ENCODE measurements around the gene CNTN5.
"Not testable (repeated sequence)": the region's sequence is repeated elsewhere in the genome, so short reads cannot be mapped to it uniquely, and the experiment has no call there.

Gene CNTN5

DNA sequence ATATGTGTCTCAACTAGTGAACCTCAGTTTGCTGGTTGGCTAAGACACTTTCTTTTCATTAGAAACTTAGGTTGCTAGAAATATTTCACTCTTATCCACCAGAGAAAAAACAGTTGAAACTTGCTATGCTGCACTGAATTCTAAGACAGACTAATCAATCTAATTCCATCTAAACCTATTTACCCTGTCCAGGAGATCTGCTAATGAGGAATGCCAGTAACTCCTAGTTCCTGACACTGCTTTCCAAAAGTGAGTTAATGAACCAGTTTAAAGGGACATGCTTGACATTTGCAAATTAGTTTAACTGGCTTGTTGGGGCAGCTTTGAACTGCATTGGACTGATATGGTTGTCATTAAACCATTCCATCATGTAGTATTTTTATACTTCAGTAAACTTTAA is 258.5 kb downstream of the CNTN5 start:
- Histone ChIP-seq H3K27me3 (ENCODE audit: control insufficient read depth in 1 of 2, insufficient read depth in 1 of 2, low read length in 2 of 2) (no peaks in the 10 kb centered on the region), H2BK120ac (ENCODE audit: low read depth, low read length) (no peak overlapping the region), H2BK12ac (ENCODE audit: low read length in 2 of 2) (no peak overlapping the region), H3K9me3 (ENCODE audit: control insufficient read depth, low read length) (no peaks in the 10 kb centered on the region), H3K79me1 (replicated peaks; ENCODE audit: low read length, poor library complexity, severe bottlenecking) (no peaks in the 10 kb centered on the region), H3K9ac (ENCODE audit: low read length) (no peak overlapping the region), H2AFZ (ENCODE audit: low read depth, low read length) (no peak overlapping the region), H3K27ac (ENCODE audit: low read length, poor library complexity, severe bottlenecking) (no peak overlapping the region), H3K4ac (ENCODE audit: low read depth in 1 of 2, low read length in 2 of 2) (no peak overlapping the region), H2BK5ac (ENCODE audit: low read depth, low read length, poor library complexity, severe bottlenecking) (no peak overlapping the region), H4K8ac (ENCODE audit: low read length) (no peak overlapping the region), H3K23ac (ENCODE audit: low read length in 2 of 2) (no peak overlapping the region), H3K18ac (ENCODE audit: low read depth in 1 of 2, low read length in 2 of 2) (no peak overlapping the region), H2BK15ac (ENCODE audit: low read depth, poor library complexity, severe bottlenecking) (no peak overlapping the region), H3K4me1 (ENCODE audit: control insufficient read depth, insufficient read depth, low read depth, low read length) (no peaks in the 10 kb centered on the region), H3K14ac (ENCODE audit: low read length in 2 of 2) (no peak overlapping the region), H3K4me3 (ENCODE audit: insufficient read depth in 1 of 2, low read depth in 1 of 2, low read length in 2 of 2) (no peak overlapping the region), H3K4me2 (ENCODE audit: low read length, poor library complexity, severe bottlenecking) (no peak overlapping the region), H4K91ac (ENCODE audit: low read length) (no peak overlapping the region), H2AK5ac (ENCODE audit: low read length, severe bottlenecking) (no peak overlapping the region), H3K36me3 (ENCODE audit: control insufficient read depth in 1 of 2, insufficient read depth in 2 of 2, low read depth in 1 of 2, low read length in 2 of 2) (no peaks in the 10 kb centered on the region)
- DNase-seq, result no peak

DNA sequence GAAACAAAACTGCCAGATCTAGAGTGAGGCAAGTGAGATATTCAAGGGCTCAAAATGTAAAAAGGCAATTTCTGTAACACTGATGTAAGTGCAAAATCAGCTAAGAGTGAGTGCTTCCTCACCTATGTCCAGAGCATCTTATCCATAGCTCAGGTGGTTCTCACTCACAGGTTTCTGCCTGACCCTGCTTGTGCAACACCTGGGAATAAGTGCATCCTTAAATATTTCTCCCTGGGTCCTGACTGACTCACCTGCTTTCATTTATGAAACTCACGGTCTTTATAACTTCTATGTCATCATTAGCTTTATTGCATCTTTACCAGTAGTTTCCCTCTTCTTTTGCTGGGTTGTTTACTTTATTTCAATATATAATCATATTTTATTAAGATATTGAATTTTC is 260.6 kb downstream of the CNTN5 start:
- Histone ChIP-seq H2AK5ac (ENCODE audit: low read length, severe bottlenecking) (no peak overlapping the region), H2BK15ac (ENCODE audit: low read depth, poor library complexity, severe bottlenecking) (no peak overlapping the region), H4K8ac (ENCODE audit: low read length) (no peak overlapping the region), H3K4me3 (ENCODE audit: insufficient read depth in 1 of 2, low read depth in 1 of 2, low read length in 2 of 2) (no peak overlapping the region), H3K27ac (ENCODE audit: low read length, poor library complexity, severe bottlenecking) (no peak overlapping the region), H2BK12ac (ENCODE audit: low read length in 2 of 2) (no peak overlapping the region), H2AFZ (ENCODE audit: low read depth, low read length) (no peak overlapping the region), H3K9ac (ENCODE audit: low read length) (no peak overlapping the region), H3K14ac (ENCODE audit: low read length in 2 of 2) (no peak overlapping the region), H3K4me2 (ENCODE audit: low read length, poor library complexity, severe bottlenecking) (no peak overlapping the region), H3K9me3 (ENCODE audit: control insufficient read depth, low read length) (no peaks in the 10 kb centered on the region), H3K79me1 (replicated peaks; ENCODE audit: low read length, poor library complexity, severe bottlenecking) (no peaks in the 10 kb centered on the region), H2BK5ac (ENCODE audit: low read depth, low read length, poor library complexity, severe bottlenecking) (no peak overlapping the region), H3K27me3 (ENCODE audit: control insufficient read depth in 1 of 2, insufficient read depth in 1 of 2, low read length in 2 of 2) (no peaks in the 10 kb centered on the region), H3K36me3 (ENCODE audit: control insufficient read depth in 1 of 2, insufficient read depth in 2 of 2, low read depth in 1 of 2, low read length in 2 of 2) (no peaks in the 10 kb centered on the region), H4K91ac (ENCODE audit: low read length) (no peak overlapping the region), H3K4ac (ENCODE audit: low read depth in 1 of 2, low read length in 2 of 2) (no peak overlapping the region), H3K18ac (ENCODE audit: low read depth in 1 of 2, low read length in 2 of 2) (no peak overlapping the region), H3K4me1 (ENCODE audit: control insufficient read depth, insufficient read depth, low read depth, low read length) (no peaks in the 10 kb centered on the region), H2BK120ac (ENCODE audit: low read depth, low read length) (no peak overlapping the region), H3K23ac (ENCODE audit: low read length in 2 of 2) (no peak overlapping the region)
- no peak for DNase-seq
- WGBS, result 100% methylated on average over 1 of the region's 1 CpG

GRCh38 chr11:99297925-99298324 is 277.2 kb downstream of the CNTN5 start:
- H3K79me1 ChIP-seq (replicated peaks; ENCODE audit: low read length, poor library complexity, severe bottlenecking); H3K4me3 ChIP-seq (ENCODE audit: insufficient read depth in 1 of 2, low read depth in 1 of 2, low read length in 2 of 2); H3K14ac ChIP-seq (ENCODE audit: low read length in 2 of 2); H3K27ac ChIP-seq (ENCODE audit: low read length, poor library complexity, severe bottlenecking); H3K4me2 ChIP-seq (ENCODE audit: low read length, poor library complexity, severe bottlenecking); H3K27me3 ChIP-seq (ENCODE audit: control insufficient read depth in 1 of 2, insufficient read depth in 1 of 2, low read length in 2 of 2); H3K4ac ChIP-seq (ENCODE audit: low read depth in 1 of 2, low read length in 2 of 2); H4K8ac ChIP-seq (ENCODE audit: low read length); H2BK12ac ChIP-seq (ENCODE audit: low read length in 2 of 2); H2AK5ac ChIP-seq (ENCODE audit: low read length, severe bottlenecking); H3K36me3 ChIP-seq (ENCODE audit: control insufficient read depth in 1 of 2, insufficient read depth in 2 of 2, low read depth in 1 of 2, low read length in 2 of 2); H2BK120ac ChIP-seq (ENCODE audit: low read depth, low read length); H3K4me1 ChIP-seq (ENCODE audit: control insufficient read depth, insufficient read depth, low read depth, low read length); H2BK5ac ChIP-seq (ENCODE audit: low read depth, low read length, poor library complexity, severe bottlenecking); DNase-seq; H3K9ac ChIP-seq (ENCODE audit: low read length); H2BK15ac ChIP-seq (ENCODE audit: low read depth, poor library complexity, severe bottlenecking); H3K18ac ChIP-seq (ENCODE audit: low read depth in 1 of 2, low read length in 2 of 2); H4K91ac ChIP-seq (ENCODE audit: low read length); H2AFZ ChIP-seq (ENCODE audit: low read depth, low read length); H3K23ac ChIP-seq (ENCODE audit: low read length in 2 of 2): not testable (repeated sequence)
- 72% methylated on average over 6 of the region's 8 CpGs for WGBS
- peaks cover 21% of the 10 kb centered on the region for H3K9me3 ChIP-seq (ENCODE audit: control insufficient read depth, low read length)

- H3K4me2 ChIP-seq (ENCODE audit: low read length, poor library complexity, severe bottlenecking), result no peak overlapping the region
- H2AFZ ChIP-seq (ENCODE audit: low read depth, low read length), result no peak overlapping the region
- H3K14ac ChIP-seq (ENCODE audit: low read length in 2 of 2), result no peak overlapping the region
- no peaks in the 10 kb centered on the region for H3K4me1 ChIP-seq (ENCODE audit: control insufficient read depth, insufficient read depth, low read depth, low read length)
- no peak overlapping the region for H3K23ac ChIP-seq (ENCODE audit: low read length in 2 of 2)
- no peak overlapping the region for H3K27ac ChIP-seq (ENCODE audit: low read length, poor library complexity, severe bottlenecking)
- DNase-seq, result no peak
- no peak overlapping the region for H3K9ac ChIP-seq (ENCODE audit: low read length)
- no peak overlapping the region for H4K8ac ChIP-seq (ENCODE audit: low read length)
- H2BK5ac ChIP-seq (ENCODE audit: low read depth, low read length, poor library complexity, severe bottlenecking), result no peak overlapping the region
- no peak overlapping the region for H2BK120ac ChIP-seq (ENCODE audit: low read depth, low read length)
- H2BK15ac ChIP-seq (ENCODE audit: low read depth, poor library complexity, severe bottlenecking), result no peak overlapping the region
- H3K4me3 ChIP-seq (ENCODE audit: insufficient read depth in 1 of 2, low read depth in 1 of 2, low read length in 2 of 2), result no peak overlapping the region
- H3K36me3 ChIP-seq (ENCODE audit: control insufficient read depth in 1 of 2, insufficient read depth in 2 of 2, low read depth in 1 of 2, low read length in 2 of 2), result no peaks in the 10 kb centered on the region
- no peak overlapping the region for H3K4ac ChIP-seq (ENCODE audit: low read depth in 1 of 2, low read length in 2 of 2)
- H3K18ac ChIP-seq (ENCODE audit: low read depth in 1 of 2, low read length in 2 of 2), result no peak overlapping the region
- WGBS, result no CpG with 5 or more reads among the region's 3 CpGs
- no peak overlapping the region for H4K91ac ChIP-seq (ENCODE audit: low read length)
- H2AK5ac ChIP-seq (ENCODE audit: low read length, severe bottlenecking), result no peak overlapping the region
- no peaks in the 10 kb centered on the region for H3K79me1 ChIP-seq (replicated peaks; ENCODE audit: low read length, poor library complexity, severe bottlenecking)
- H3K9me3 ChIP-seq (ENCODE audit: control insufficient read depth, low read length), result no peaks in the 10 kb centered on the region
- H2BK12ac ChIP-seq (ENCODE audit: low read length in 2 of 2), result no peak overlapping the region
- no peaks in the 10 kb centered on the region for H3K27me3 ChIP-seq (ENCODE audit: control insufficient read depth in 1 of 2, insufficient read depth in 1 of 2, low read length in 2 of 2)
Measured at GRCh38 chr11:99307510-99308088, 286.9 kb downstream of the CNTN5 start.

Data from mesenchymal stem cell (in vitro differentiated cells and primary cell).